SHP77 (cell line): ENCODE data around the gene LIPJ.

Experiments used
- DNase-seq, 2 experiments: peaks; one replicate each; lab custom pipeline; 2025; lab: John Stamatoyannopoulos, UW

LIPJ gene, protein sequence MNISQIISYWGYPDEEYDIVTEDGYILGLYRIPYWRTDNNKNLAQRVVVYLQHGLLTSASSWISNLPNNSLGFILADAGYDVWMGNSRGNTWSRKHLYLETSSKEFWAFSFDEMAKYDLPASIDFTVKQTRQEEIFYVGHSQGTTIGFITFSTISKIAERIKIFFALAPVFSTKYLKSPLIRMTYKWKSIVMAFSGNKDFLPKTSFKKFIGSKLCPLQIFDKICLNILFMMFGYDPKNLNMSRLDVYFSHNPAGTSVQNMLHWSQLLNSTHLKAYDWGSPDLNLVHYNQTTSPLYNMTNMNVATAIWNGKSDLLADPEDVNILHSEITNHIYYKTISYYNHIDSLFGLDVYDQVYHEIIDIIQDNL

DNA sequence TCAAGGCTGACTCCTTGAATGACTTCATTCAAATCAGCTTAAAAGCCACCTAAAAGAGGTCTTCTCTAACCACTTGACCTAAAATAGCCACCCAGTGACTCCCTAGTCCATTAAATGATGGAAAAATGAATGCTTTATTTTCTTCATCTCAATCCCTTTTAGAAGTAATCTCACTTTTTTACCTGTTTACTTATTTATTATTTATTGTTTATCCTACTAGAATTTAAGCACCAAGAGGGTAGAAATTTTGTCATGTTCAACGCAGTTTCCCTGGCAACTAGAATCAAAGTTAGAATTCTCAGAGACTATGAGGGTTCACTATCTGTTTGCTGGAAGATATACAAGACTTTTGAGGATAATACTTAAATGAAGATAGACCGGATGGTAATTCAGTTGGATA, at the start of gene LIPJ:
TSS of gene LIPJ (plus strand) at position 301 of the 400 bp plus-strand sequence. CDS start 3,926 bp downstream, outside the sequence.
- no peak for DNase-seq

DNA sequence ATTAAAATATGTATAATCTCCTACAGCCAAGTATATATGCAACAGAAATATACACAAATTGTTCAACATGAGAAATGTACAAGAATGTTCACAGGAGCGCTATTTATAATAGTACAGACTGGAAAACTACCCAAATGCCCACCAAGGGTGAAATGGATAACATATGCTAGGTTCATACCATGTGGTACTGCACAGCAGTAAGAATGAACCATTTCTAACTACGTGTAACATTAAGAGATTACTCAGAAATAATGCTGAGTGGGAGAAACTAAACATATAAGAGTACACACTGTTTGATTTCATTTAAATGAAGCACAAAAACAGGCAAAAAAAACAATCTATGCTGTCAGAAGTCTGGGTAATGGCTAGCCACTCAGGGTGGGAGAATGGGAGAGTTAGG, 49.2 kb upstream of the LIPJ start:
- DNase-seq = no peak

DNA sequence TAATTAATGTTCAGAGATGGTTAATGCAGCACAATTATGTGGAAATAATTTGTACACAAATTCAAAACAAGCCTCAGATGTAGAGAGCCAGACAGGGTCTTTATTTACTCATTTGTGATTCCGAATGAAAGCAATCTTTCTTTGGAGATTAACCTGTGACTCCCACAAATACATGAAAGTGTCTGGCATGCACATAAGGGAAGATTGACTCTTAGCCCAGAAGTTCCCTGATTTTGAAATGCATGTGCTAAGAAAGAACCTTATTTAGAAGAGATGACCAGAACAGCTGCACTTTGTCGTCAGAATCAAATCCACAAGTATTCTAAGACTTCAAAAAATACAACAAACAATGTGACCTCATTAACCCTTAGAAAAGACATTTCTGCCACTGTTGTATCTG, 48.5 kb upstream of the LIPJ start:
- DNase-seq = no peak

DNA sequence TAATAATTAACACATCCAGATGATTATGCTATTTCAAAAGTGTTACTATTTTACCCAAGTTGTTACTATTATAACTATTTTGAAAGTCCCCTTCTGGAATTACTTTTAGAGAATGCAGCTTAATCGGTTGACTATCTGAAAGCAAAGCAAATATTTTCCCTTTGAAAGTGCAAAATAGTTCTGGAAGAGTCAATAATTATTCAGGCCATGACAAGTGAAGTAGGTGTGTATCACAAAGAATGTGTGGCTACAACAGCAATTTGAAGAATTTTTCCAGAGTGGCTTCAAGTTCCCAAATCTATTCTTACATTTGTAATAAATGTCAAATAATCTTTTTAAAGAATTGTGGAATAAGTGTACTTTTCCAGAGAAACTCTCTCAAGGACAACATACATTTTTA, 46.2 kb upstream of the LIPJ start:
- no peak for DNase-seq

DNA sequence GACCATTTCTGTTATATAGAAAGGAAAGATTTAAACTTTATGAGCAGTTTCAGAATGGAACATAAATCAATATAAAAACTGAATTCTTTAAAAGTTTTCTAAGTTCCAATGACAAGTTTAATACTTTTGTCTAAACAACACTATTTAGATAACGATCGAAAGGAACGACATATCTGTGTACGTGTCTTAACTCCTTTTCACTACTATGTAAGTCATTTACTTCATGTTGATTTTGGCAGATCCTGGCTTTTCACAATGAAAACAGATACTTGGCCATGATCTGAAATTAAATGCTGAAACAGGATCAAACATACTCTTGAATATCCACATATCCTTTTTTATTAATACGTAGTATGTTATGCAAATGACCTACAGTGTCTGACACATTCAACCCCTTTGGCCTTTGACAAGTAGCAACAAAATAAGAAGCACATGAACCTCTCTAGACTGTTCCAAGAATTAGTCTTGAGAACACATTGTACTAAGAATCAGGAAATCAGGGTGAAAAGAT, 45.4 kb upstream of the LIPJ start:
- no peak for DNase-seq

DNA sequence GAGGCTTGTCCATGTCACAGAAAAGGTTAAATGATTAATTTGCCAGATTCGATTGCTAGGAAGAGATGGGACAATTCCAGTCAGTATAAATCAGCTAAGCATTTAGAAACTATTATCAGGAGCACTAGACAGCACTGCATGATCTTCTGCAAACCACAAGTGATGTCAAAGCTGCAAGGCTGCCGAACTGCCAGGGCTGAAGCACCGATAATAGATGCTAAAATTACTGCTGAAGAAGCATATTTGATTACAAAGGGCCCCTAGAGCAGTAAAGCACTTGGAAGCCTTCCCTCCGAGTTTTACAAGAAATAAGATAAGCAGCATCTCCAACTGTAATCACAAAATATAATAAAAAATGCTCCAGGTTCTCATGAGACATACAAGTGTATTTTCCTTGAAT, 44.0 kb upstream of the LIPJ start:
- DNase-seq = no peak

DNA sequence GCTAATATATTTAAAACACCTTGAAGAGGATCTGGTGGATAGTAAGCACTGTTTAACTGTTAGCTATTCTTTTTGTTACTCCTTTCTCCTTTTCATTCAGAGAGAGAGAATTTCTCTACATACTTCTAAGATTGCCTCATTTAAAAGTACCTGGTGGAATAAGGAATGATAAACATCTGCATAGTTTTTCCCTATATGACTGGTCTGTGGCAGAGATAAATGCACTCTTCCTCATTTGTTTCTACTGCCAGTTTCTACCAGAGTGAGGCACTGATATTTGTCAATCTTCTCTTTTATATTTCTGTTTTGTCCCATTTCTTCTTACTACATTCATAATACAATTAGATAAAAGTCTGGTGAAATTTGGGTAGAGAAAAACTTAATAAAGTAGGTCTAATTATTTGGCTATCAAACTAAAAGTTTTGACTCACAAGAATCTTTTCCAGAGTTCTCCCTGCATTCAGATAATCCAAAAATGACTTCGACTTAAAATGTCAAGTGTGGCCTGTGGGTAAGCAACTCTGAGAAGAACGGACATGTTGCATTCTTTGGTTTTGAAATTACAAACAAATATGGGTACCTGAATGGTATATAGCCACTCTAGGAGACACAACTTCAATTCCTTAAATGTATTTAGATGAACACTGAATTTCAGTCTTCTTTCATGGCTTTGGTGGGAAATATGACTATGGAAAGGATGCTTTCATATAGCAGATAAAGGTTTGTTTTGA, 42.3 kb upstream of the LIPJ start:
- DNase-seq = no peak

DNA sequence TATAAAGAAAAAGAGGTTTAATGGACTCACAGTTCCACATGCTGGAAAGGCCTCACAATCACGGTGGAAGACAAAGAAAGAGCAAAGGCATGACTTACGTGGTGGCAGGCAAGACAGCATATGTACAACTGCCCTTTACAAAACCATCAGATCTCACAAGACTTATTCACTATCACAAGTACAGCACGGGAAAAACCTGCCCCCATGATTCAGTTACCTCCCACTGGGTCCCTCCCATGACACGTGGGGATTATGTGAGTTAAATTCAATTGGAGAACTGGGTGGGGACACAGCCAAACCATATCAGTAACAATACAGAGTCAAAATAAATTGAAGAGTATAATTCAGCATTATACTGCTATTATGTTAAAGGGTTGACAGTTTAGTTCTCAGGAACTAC, 41.2 kb upstream of the LIPJ start:
- DNase-seq = no peak

DNA sequence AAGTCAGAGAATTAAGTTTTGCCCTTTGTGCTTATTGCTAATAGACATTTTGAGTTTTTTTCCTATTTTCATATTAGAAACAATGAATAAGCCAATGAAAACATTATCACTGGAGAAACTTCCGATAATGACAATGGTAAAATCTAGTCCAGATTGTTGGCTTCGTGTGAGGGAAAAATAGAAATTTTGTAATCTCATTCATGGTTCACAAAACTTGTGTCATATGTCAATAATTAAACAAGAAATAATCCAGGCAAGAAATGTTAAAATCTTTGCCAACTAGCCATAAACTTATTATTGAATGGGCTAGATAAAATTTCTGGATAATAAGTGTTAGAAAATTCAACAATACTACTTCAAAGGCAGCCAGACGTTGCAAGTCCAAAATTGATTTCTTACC, 40.1 kb upstream of the LIPJ start:
- DNase-seq = no peak

DNA sequence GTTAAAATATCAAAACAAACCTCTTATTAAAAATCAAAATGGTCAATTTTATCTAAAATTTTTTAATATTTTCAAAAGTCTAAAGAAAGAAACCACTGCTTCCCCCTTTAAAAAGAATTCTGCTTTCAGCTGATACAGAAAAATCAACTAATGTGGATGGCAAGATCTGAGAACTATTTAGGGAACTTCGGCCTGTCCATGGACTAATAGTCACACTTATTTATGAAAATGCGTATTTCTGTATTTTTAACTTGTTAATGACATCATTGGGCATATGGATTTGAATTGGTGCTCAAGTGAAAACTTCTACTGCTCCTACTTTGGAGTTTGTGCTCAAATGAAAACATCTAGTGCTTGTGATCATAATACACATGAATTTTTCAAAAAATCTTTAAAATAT, 35.3 kb upstream of the LIPJ start:
- DNase-seq = no peak

DNA sequence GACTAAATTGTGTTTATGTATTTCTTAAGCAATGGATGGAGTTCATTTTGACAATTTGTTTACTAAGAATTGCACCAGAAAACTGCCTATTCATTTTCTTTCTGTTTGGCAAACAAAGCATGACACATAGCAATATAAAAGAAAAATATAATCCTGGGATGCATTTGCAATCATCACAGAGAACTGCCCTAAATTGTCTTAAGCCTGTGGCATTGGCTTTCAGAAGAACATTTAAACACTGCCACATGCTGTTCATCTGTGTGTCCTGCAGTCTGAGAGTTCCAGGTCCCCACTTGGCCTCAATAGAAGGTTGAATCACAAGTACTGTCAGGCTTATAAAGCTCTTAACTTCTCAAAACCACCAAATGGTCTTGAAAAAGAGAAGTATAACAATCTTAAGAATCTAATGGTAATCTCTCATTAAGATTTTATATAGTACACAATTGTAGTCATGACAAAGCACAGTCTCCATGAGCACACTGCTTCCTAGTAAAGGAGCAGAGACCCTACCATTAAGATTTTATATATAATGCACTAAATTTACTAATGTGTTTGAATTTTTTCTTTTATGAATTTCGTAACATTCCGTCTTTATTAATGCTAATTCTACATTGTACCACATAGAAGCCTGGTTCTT, 33.3 kb upstream of the LIPJ start:
- DNase-seq = peak in 1 of 2 experiments; percentile 0

DNA sequence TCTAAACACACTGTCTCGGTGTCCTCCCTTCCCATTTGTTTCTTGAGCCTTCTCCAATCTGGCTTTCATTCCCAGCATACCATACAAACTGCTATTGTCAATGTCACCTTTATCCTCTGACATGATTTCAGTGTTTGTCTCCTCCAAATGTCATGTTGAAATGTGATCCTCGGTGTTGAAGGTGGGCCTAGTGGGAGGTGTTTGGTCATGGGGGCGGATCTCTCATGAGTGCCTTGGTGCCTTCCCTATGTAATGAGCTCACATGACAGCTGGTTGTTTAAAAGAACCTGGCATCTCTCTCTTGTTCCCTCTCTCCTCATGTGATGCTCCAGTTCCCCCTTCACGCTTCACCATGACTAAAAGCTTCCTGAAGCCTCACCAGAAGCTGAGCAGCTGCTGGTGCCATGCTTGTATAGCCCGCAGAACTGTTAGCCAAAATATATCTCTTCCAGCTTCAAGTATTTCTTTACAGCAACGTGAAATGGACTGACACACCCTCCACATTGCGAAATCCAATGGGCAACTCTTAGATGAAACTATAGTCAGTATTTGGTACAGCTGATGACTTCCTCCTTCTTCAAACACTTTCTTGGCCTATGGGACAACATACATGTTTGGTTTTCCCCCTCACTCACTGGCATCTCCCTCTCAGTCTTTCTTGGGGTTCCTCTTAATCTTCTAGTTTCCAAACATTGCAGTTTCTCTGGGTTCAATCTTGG, 31.2 kb upstream of the LIPJ start:
- no peak for DNase-seq

DNA sequence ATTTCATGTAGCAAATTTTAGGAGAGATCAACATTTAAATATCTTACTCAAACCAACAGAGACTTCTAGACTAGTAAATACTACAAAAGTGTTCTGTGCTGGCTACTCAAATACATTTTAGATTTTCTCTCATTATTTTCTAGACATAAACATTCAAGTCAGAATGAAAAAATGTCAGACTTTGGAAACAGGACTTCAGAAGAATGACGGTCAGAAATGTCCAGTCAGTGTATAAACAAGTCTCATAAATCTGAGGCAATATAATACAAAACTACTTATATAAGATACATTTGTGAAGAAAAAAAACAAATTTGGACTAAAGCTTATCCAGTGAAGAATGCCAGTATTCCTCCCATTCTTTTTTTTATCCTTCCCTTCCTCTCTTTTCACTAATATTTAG, 29.3 kb upstream of the LIPJ start:
- no peak for DNase-seq

DNA sequence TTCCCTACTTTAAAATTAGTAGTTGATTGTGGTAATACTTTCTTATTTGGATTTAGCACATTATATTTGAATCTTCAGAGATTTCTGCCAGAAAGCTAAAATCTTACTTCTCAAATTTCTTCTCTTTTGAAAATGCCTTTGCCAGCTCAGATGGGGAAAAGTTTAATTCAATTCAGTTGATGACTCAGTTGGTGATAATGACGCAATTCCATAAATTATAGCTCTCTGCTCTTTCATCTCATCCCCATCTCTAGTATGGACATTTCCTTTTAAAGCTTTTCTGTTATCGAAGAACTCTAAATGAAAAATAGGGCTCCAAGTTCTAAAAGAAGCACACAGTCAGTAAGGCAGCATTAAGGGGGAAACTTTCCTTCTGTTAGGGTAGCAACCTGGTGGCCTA, 28.9 kb upstream of the LIPJ start:
- no peak for DNase-seq

DNA sequence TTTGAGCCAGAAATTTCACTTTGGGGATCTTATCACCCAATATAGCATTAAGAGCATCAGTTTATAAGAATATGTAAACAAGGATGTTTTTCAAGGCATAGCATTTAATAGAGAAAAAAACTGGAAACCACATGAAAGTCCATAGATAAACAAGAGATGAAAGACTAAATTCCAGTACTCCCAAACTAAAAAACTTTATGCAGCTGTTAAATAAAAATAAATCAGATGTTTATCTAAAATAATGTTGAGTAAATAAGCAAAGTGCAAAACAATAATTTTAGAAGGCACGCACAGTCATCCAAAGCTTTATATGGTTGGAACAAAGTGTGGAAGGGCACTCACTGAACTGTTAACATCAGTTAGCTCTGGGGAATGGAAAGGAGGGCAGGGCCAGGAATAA, 24.4 kb upstream of the LIPJ start:
- no peak for DNase-seq

DNA sequence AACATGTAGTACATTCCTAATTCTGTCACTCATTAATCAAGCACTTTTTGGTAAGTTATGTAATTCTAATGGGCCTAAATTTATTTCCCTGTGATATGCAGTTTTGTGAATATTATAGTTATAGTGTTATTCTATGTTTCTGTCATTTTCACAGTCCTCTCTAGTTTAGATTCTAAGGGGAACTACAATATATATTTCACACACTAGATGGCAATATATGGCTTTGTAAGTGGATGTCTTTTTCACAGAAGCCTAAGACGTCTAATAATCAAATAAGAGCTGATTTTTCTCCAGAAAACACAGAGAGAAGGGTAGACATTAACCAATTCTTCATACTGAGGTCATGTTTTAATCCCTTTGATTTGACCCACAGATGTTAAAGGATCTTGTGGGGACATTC, 21.5 kb upstream of the LIPJ start:
- DNase-seq = no peak

DNA sequence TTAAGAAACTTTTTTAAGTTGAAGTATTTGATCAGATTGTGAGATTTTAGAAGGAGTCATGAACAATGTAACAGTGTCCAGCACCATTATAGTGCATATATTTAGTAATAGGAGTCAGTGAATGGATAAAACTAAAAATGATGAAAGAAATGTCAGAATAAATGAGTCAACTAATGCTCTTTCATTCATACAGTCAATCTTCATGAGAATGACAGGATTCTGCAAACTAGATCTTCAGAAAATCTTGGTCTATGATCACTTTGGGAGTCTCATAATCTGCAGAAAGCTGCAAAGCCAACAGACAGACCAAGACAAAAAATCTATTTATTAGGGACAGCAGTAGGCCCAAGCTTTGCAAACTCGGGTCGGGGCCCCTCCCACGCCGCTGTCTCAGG, 4.2 kb upstream of the LIPJ start:
- DNase-seq = no peak

DNA sequence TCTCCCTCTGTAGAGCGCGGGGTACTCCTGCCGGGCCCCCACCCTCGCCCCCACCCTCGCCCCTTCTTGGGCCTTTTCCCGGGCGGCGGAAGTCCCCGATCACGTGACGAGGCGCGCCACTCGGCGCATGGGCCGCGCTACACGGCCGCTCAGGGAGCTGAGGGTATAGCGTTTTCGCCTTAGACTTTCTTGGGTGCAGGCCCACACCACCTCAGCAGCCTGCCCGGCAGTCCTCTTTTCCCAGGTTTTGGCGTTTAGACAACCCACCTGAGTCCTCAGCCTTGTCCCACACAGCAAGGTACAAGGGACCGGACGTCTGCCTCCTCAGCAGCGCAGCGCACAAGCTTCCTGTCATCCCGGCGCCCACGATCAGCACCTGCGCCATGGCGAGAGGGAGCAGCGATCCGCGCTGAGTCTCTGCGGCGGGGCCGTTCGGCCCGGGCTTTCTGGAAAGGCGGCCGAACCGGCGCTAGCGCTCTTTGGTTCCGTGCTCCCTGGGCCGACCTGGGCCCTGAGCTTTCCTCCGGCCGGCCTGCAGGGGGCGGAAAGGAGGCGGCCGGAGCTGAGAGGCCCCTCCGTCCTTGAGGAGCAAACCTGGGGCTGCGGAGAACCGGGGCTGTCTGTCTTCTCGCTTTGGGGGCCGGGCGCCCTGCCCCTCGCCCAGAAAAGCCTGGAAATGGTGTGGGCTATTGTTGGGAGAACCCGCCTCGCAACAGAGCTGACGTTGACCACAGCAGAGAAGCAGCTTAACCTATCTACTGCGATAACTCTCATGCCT, 3.6 kb upstream of the LIPJ start, which contains the start of gene RNLS:
TSS of gene RNLS (minus strand) at position 513 of the 778 bp plus-strand sequence.
- no peak for DNase-seq

DNA sequence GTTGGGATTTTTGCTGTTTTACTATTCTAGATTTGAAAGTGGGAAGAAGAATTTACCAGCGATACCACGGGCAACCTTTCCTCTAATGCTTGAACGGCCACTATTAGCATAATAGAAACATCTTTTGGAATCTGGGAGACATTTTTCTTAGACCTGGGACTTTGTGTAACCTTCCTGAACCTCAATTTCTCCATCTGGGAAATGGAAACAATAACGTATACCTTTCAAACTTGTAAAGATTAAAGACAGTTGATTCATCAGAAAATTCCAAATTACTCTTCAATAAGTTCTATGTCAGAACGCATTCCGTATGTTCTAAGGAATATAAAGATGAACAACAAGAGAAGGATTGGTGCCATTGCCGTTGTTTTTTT, 3.0 kb upstream of the LIPJ start:
- DNase-seq = no peak

DNA sequence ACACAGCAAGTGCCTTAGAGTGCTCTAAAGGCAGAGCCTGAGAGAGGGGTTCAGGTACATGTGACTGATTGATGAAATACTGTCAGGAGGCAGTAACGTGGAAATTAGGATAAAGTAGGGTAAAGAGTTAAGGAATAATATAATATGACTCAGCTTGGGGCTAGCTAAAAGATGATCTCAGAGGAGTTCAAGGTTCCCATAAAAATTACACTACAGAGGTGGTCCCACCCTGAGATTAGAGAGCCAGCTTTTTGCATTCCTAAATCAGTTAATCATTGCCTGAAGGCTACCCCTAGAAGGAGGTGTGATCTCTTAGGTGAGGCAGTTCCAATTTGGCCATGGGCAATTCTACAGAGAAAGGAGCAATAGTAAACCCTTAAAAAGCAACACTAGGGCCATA, 5.8 kb downstream of the LIPJ start:
- no peak for DNase-seq

DNA sequence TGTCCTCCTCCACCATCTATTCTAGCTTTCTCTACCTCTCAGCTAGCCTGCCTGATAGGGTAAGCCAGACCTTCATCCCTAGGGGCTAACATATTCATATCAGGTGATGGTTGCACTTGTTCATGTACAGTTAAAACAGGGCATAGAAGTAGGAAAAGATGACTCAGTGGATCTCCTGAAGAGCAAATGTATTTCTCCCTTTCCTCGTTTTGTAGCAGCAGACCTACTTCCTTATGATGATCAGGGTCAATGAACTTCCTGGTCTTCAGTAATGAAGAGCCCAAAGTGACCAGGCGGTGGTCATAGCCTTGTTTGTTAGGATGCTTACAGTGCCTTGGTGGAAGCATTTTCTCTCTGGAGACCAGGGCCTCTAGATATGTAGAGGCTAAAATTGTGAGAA, 6.3 kb downstream of the LIPJ start:
- no peak for DNase-seq

DNA sequence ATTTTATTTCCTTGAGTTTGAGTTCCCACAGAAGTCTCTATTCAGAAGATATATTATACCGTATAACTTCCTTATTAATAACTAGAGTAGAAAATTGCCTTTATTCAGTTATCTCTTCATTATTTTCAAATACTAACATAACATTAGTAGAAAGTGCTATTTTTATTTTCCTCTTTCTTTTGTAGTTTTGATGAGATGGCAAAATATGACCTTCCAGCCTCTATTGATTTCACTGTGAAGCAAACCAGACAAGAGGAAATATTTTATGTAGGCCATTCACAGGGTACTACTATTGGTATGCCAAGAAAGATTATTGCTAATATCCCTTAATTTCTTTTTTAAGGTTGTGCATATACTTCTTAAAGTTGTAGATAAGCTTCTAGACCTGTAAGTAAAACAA, 7.9 kb downstream of the LIPJ start:
- no peak for DNase-seq
